Hepatocyte (in vitro differentiated cells): Measurements from ENCODE around the gene KCTD10.
"Not testable (repeated sequence)": the region's sequence is repeated elsewhere in the genome, so short reads cannot be mapped to it uniquely, and the experiment has no call there.

Experiments used
- CTCF ChIP-seq: fragments of 200-600 bp; sonication (generic); IDR thresholded peaks from 2 replicates; pipeline ENCODE4 v1.5.1; 2016; ENCODE audit warnings: antibody characterized with exemption, mild to moderate bottlenecking; ENCODE audit not compliant: poor library complexity
- EZH2 ChIP-seq: fragments of 200-600 bp; sonication (generic); IDR thresholded peaks from 2 replicates; pipeline ENCODE4 v1.6.1; 2016; ENCODE audit warnings: antibody characterized with exemption, mild to moderate bottlenecking, borderline replicate concordance

DNA sequence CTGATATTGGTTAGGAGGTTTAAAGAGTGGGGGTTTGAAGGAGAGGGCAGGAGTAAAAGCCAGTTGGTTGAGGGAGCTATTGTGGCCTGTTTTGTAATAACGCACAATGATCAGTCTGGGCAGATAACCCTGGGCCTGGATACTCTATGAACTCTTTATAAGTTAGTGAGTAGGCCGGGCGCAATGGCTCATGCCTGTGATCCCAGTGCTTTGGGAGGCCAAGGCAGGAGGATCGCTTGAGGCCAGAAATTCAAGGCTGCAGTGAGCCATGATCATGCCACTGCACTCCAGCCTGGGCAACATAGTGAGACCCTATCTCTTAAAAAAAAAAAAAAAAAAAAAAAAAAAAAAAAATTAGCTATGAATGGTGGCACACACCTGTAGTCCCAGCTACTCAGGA is 71.0 kb downstream of the KCTD10 start:
- TF ChIP-seq CTCF, EZH2: not testable (repeated sequence)
